GM10248 (cell line): ENCODE results near the gene STRA8.

Experiments used
- CTCF ChIA-PET: fragments of 300-600 bp; sonication (Branson Sonifier 250); formaldehyde crosslinking; extraction: SDS; loops from one replicate; lab custom pipeline; 2021; ENCODE audit warnings: antibody characterized with exemption; lab: Yijun Ruan, JAX
- POLR2A ChIA-PET: fragments of 350-650 bp; sonication (Branson Sonifier 250); formaldehyde crosslinking; extraction: SDS; loops from one replicate; lab custom pipeline; 2020; ENCODE audit warnings: antibody characterized with exemption; lab: Yijun Ruan, JAX
- DNase-seq: peaks from one replicate; pipeline ENCODE4 v3.0.0; 2012; ENCODE audit errors: extremely low spot score
- TF ChIP-seq, protein P1 (sequence below): IDR thresholded peaks from 2 replicates; pipeline ENCODE4 v1.5.1; 2012; ENCODE audit warnings: mild to moderate bottlenecking, low read depth; ENCODE audit errors: extremely low read depth, missing control alignments, control extremely low read depth

Gene STRA8

DNA sequence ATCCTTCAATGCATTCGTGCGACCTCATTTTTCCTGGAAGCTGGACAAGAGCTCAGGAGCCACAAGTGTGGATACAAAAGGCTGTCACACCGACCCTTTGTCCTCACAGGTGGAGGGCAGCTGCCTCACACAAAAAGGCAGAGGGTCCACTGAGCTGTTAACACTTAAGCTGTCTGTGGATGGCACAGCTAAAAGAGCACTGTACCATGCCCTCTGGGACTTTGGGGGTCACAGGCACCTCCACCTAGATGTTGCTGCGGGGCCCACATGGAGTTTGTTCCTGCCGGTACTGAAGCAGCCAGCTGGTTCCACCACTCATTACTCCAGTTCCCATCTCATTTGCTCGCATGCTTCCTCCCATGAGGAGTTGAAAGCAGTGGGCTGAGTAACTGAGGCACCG lies 57.0 kb downstream of the STRA8 start:
- DNase-seq, result no peak
- ChIA-PET CTCF (interaction anchor here (0.9 to 4.0 kb wide), 6 partner anchors 9 to 343 kb away, joined by 3 to 21 read pairs (median 7); no protein-coding TSS in a partner anchor), POLR2A (no interaction called here)
- TF ChIP-seq, protein P1, sequence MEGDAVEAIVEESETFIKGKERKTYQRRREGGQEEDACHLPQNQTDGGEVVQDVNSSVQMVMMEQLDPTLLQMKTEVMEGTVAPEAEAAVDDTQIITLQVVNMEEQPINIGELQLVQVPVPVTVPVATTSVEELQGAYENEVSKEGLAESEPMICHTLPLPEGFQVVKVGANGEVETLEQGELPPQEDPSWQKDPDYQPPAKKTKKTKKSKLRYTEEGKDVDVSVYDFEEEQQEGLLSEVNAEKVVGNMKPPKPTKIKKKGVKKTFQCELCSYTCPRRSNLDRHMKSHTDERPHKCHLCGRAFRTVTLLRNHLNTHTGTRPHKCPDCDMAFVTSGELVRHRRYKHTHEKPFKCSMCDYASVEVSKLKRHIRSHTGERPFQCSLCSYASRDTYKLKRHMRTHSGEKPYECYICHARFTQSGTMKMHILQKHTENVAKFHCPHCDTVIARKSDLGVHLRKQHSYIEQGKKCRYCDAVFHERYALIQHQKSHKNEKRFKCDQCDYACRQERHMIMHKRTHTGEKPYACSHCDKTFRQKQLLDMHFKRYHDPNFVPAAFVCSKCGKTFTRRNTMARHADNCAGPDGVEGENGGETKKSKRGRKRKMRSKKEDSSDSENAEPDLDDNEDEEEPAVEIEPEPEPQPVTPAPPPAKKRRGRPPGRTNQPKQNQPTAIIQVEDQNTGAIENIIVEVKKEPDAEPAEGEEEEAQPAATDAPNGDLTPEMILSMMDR, result no peak

DNA sequence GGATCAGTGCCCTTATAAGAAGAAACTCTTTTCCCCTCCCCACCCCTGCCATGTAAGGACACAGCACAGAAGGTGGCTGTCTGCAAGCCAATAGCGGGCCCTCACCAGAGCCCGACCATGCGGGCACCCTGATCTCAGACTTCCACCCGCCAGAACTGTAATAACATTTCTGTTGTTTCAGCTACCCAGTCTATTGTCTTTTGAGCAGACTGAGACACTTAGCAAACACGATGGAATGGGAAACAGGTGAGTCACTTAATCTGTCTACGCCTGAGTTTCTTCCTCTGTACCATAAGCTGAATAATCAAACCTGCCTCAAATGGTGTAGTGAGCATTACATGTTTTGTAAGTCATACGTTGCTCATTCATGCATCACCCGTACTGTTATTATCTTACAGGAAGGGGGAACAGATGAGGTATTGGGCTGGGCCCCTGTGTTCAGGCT lies 58.2 kb downstream of the STRA8 start:
- no peak for DNase-seq
- ChIA-PET CTCF (interaction anchor here (1.3 to 4.0 kb wide), 5 partner anchors 9 to 353 kb away, joined by 4 to 21 read pairs (median 9); no protein-coding TSS in a partner anchor), POLR2A (no interaction called here)

DNA sequence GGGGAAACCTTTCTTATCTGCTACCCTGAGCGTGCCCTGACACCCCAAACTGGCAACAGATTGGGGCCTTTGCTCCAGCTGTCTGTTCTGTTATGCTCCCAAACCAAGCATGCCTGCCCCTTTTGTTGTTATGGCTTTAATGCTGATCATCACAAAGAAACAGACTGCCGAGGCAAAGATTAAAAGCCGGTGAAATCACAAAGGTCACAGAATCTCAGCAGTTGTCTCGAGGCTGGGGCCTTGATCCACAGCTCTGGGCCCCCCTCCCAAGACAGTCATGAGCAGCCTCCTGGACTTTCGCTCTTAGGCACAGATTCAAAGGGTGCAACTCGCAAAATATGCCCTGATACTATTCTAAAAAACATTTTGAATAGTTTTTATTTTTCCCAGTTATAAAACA lies 65.6 kb downstream of the STRA8 start:
- TF ChIP-seq, protein P1, result no peak
- POLR2A ChIA-PET, result no interaction called here
- CTCF ChIA-PET, result interaction anchor here (1.6 to 1.8 kb wide), 3 partner anchors 13 to 36 kb away, joined by 4 to 5 read pairs (median 4); no protein-coding TSS in a partner anchor
- DNase-seq, result no peak

More for the DNA sequence above, 58.2 kb downstream of the STRA8 start:
- TF ChIP-seq, protein P1, result no peak

DNA sequence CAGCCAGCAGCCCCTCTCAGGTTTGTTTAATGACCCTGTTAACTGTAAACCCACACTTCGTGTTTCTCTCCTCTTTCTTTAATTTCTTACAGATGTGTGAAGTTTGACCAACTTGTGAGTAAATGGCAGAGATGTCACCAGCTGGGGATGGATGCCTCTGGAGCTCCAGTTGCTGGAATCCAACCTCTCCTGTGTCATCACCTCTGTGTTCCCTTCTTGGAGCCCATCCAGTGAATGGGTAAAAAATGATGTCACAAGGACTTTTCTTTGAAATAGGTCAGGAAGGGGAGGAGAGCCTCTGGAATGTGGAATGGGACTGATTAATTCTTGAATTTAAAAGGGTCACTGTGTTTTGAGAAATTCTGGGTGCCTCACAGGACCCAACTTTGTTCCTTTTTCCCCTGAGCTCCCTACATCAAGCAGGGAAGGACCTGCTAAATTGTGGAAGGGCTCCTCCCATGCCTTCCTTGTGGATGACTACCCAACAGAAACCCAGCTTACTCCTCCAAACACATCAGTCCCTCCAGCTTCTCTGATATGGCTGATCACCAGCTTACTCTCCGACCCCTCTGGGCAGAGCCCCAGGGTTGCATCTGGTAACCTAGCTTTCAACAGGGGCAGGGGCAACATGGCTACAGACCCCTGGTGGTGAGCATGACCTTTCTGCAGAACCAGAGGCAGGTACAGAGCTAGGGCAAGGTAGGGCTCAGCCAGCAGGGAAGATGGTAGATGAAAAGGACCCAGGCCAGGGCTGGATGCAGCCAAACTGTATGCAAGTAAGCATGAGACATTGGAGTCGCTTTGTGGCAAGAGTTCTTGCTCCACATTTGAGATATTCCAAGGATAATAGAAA lies 67.5 kb downstream of the STRA8 start:
- TF ChIP-seq, protein P1, result no peak
- ChIA-PET CTCF (interaction anchor here (0.9 to 2.8 kb wide), 7 partner anchors 10 to 41 kb away, joined by 3 to 15 read pairs (median 5); no protein-coding TSS in a partner anchor), POLR2A (no interaction called here)
- DNase-seq, result no peak
